Measurements from ENCODE around the gene PPP1R12B. TPM values are rescaled to one million over a fixed set of nuclear protein-coding genes. Genes with fewer than 3 reads are reported as not detected.
"Not testable (repeated sequence)": the region's sequence is repeated elsewhere in the genome, so short reads cannot be mapped to it uniquely, and the experiment has no call there.

The PPP1R12B gene
- total RNA-seq, 1 donor from 2014 or later = 72.2 TPM

GRCh38 chr1:202625416-202626360 is 277.2 kb downstream of the PPP1R12B start:
- peak; percentile 73 for DNase-seq (ENCODE audit: low read depth)

- not testable (repeated sequence) for DNase-seq (ENCODE audit: low read depth)
Observed at GRCh38 chr1:202627036-202627435, 278.5 kb downstream of the PPP1R12B start.

GRCh38 chr1:202627841-202628565 is 279.5 kb downstream of the PPP1R12B start:
- DNase-seq (ENCODE audit: low read depth) = no peak

- no peak for DNase-seq (ENCODE audit: low read depth)
Observed at GRCh38 chr1:202628646-202629215, 280.2 kb downstream of the PPP1R12B start.

GRCh38 chr1:202629257-202629811 is 280.8 kb downstream of the PPP1R12B start:
- not testable (repeated sequence) for DNase-seq (ENCODE audit: low read depth)

GRCh38 chr1:202630096-202630495 is 281.6 kb downstream of the PPP1R12B start:
- not testable (repeated sequence) for DNase-seq (ENCODE audit: low read depth)

- no peak for DNase-seq (ENCODE audit: low read depth)
Observed at GRCh38 chr1:202630541-202630940, 282.0 kb downstream of the PPP1R12B start.

- DNase-seq (ENCODE audit: low read depth) = no peak
Observed at GRCh38 chr1:202631076-202631923, 282.8 kb downstream of the PPP1R12B start.

- DNase-seq (ENCODE audit: low read depth) = no peak
Observed at GRCh38 chr1:202632241-202632640, 283.7 kb downstream of the PPP1R12B start.

GRCh38 chr1:202636171-202636570 is 287.7 kb downstream of the PPP1R12B start:
- DNase-seq (ENCODE audit: low read depth) = not testable (repeated sequence)

GRCh38 chr1:202637321-202638018 is 289.0 kb downstream of the PPP1R12B start:
- not testable (repeated sequence) for DNase-seq (ENCODE audit: low read depth)

GRCh38 chr1:202638019-202638700 is 289.7 kb downstream of the PPP1R12B start:
- no peak for DNase-seq (ENCODE audit: low read depth)

- not testable (repeated sequence) for DNase-seq (ENCODE audit: low read depth)
Observed at GRCh38 chr1:202638701-202639305, 290.3 kb downstream of the PPP1R12B start.

GRCh38 chr1:202639500-202639899 is 291.0 kb downstream of the PPP1R12B start:
- DNase-seq (ENCODE audit: low read depth) = peak; percentile 25

- no peak for DNase-seq (ENCODE audit: low read depth)
Observed at GRCh38 chr1:202642212-202642611, 293.7 kb downstream of the PPP1R12B start.
